GM12874 (cell line): ENCODE measurements around the gene AKAP13.

Source experiments
- CTCF ChIP-seq: IDR thresholded peaks from 2 replicates; pipeline ENCODE4 v1.5.1; 2011; ENCODE audit warnings: low read depth, mild to moderate bottlenecking, control low read depth, low read length, moderate library complexity; ENCODE audit not compliant: insufficient read depth

AKAP13 gene

GRCh38 chr15:85554852-85555521 is 174.6 kb downstream of the AKAP13 start:
- no peak for TF ChIP-seq CTCF

- no peak for TF ChIP-seq CTCF
Measured at GRCh38 chr15:85555875-85556617, 175.6 kb downstream of the AKAP13 start.

- TF ChIP-seq CTCF, result no peak
Measured at GRCh38 chr15:85556618-85556895, 176.2 kb downstream of the AKAP13 start.

GRCh38 chr15:85557385-85557784 is 177.0 kb downstream of the AKAP13 start:
- TF ChIP-seq CTCF, result no peak

- TF ChIP-seq CTCF, result no peak
Measured at GRCh38 chr15:85558848-85559247, 178.4 kb downstream of the AKAP13 start.

- no peak for TF ChIP-seq CTCF
Measured at GRCh38 chr15:85559530-85559929, 179.1 kb downstream of the AKAP13 start.

- no peak for TF ChIP-seq CTCF
Measured at GRCh38 chr15:85562824-85563223, 182.4 kb downstream of the AKAP13 start.
